ENCODE results near the gene AKAP10. TPM values are rescaled to one million over a fixed set of nuclear protein-coding genes. Genes with fewer than 3 reads are reported as not detected.

The AKAP10 gene, protein sequence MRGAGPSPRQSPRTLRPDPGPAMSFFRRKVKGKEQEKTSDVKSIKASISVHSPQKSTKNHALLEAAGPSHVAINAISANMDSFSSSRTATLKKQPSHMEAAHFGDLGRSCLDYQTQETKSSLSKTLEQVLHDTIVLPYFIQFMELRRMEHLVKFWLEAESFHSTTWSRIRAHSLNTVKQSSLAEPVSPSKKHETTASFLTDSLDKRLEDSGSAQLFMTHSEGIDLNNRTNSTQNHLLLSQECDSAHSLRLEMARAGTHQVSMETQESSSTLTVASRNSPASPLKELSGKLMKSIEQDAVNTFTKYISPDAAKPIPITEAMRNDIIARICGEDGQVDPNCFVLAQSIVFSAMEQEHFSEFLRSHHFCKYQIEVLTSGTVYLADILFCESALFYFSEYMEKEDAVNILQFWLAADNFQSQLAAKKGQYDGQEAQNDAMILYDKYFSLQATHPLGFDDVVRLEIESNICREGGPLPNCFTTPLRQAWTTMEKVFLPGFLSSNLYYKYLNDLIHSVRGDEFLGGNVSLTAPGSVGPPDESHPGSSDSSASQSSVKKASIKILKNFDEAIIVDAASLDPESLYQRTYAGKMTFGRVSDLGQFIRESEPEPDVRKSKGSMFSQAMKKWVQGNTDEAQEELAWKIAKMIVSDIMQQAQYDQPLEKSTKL
- 10 to 100 TPM; 24.5 to 46.6 (median 36.4) TPM for total RNA-seq

DNA sequence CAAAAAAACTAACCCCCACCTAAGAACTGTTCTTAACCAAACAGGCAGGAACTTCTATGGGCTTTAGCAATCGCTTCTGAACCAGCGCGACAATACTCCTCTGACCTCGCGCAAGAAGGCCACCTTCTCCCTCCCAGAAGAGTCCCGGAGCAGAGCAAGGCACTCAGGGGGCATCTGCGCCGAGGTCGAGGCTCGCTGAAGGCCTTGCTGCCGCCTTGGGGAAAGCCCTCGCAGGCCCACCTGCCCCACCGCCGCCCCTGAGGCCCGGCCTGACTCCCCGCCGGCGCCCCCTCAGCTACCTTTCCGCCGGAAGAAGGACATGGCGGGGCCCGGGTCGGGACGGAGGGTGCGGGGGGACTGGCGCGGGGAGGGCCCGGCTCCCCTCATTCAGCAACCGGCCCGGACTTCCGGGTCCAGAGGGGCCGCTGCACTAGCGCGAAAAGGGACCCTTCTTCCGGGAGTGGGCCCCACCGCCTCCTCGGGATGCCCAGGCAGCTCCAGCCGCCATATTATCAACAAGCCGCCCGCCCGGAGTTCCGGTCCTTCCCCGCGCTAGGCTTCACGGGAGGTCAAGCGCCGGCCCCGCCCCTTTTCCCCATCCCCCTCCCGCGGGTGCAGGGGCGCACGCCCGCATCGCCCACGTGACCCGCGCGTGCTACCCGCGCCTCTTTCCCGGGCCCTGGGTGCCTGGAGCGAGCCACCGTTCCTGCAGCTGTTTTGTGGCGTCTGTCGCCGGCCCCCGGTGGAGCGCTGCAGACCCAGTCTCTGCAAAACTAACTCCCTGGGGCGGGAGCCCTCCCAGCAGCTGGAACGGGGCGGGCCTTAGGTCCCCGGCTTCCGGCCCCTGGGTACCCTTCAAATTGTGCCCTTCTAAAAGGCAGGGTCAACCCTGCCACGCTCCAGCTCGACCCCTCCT, at the start of gene AKAP10:
TSS of gene AKAP10 (minus strand) at position 536 of the 916 bp plus-strand sequence. CDS start at position 387, 149 bp downstream.
- no peak for TF ChIP-seq CTCF (IDR thresholded peaks at IDR 0.05; ENCODE audit: low read depth)

GRCh38 chr17:20026960-20027359, 49.3 kb upstream of the AKAP10 start:
- TF ChIP-seq CTCF (IDR thresholded peaks at IDR 0.05; ENCODE audit: low read depth) = no peak

GRCh38 chr17:20022701-20023100, 45.1 kb upstream of the AKAP10 start:
- TF ChIP-seq CTCF (IDR thresholded peaks at IDR 0.05; ENCODE audit: low read depth) = no peak

DNA sequence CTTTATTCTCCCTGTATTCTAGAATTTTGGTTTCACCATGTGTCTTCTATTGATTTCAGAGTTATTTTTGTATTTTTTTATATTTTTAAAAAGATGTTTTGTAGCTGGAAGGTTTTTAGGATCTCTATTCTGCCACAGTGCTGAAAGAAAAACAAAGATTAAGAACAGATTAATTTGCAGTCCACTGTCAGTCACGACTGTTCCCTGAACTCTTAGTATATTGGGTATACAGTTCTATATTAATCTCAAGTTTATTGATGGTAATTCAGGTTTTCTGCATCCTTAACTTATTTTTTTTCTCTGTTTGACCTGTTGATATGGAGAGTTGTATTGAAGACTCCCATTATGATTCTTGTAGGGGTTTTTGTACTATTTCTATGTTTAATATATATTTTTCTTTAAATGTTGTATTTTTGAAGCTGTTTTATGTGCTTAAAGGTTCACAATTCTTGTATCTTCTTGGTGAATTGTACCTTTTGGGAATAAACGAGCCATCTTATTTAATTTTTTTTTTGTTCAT, 34.4 kb upstream of the AKAP10 start:
- TF ChIP-seq CTCF (IDR thresholded peaks at IDR 0.05; ENCODE audit: low read depth) = no peak

DNA sequence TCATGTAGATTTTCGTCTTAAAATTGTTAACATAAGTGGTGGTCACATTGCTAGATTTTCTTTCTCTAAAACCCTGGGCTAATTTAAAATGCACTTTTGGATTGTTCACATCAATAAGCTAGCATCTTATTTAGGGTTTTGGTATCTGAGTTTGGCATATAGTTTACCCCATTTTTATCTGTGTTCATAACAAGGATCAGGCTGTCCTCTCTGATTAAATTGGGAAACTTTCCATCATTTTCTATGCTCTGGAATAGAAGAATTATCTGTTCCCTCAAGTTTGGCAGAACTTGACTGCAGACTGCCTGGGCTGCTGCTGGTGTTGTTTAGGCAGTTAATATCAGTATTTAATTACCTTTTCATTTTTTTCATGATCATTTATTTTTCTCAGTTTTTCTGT, 33.3 kb upstream of the AKAP10 start:
- no peak for TF ChIP-seq CTCF (IDR thresholded peaks at IDR 0.05; ENCODE audit: low read depth)

GRCh38 chr17:20010099-20010863, 32.7 kb upstream of the AKAP10 start:
- TF ChIP-seq CTCF (IDR thresholded peaks at IDR 0.05; ENCODE audit: low read depth) = no peak
